Neural cell (in vitro differentiated cells): ENCODE measurements around the gene TULP4. TPM values are rescaled to one million over a fixed set of nuclear protein-coding genes. Genes with fewer than 3 reads are reported as not detected.

Source experiments
- H2AFZ ChIP-seq: fragments of 200-600, 300-800 bp; sonication (generic), shearing (Covaris generic); 2 replicates; pipeline ENCODE4 v1.6.0; 2014; ENCODE audit warnings: low read depth, mild to moderate bottlenecking, antibody characterized with exemption, low read length, moderate library complexity
- H3F3A ChIP-seq: fragments of 200-600 bp; shearing (Covaris generic); 2 replicates; pipeline ENCODE4 v1.6.1; 2016; ENCODE audit warnings: mild to moderate bottlenecking, moderate library complexity, mixed read lengths, antibody characterized with exemption, low read length; ENCODE audit not compliant: insufficient read depth, poor library complexity, severe bottlenecking
- H3K27ac ChIP-seq: fragments of 200-600, 300-800 bp; sonication (generic), shearing (Covaris generic); 2 replicates; pipeline ENCODE4 v1.5.1; 2014; ENCODE audit warnings: mild to moderate bottlenecking, low read length, moderate library complexity
- H3K27me3 ChIP-seq: fragments of 300-800, 200-600 bp; sonication (generic), shearing (Covaris generic); 2 replicates; pipeline ENCODE4 v1.6.0; 2014; ENCODE audit warnings: mild to moderate bottlenecking, low read depth, low read length, moderate library complexity; ENCODE audit not compliant: insufficient read depth
- H3K36me3 ChIP-seq: fragments of 300-800, 200-600 bp; sonication (generic), shearing (Covaris generic); 2 replicates; pipeline ENCODE4 v1.5.1; 2014; ENCODE audit warnings: mild to moderate bottlenecking, antibody characterized with exemption, low read length, moderate library complexity; ENCODE audit not compliant: insufficient read depth
- H3K4me2 ChIP-seq: fragments of 300-800, 200-600 bp; sonication (generic), shearing (Covaris generic); 2 replicates; pipeline ENCODE4 v1.6.0; 2014; ENCODE audit warnings: mild to moderate bottlenecking, low read length
- H3K4me3 ChIP-seq: fragments of 300-800, 200-600 bp; sonication (generic), shearing (Covaris generic); 2 replicates; pipeline ENCODE4 v1.5.1; 2014; ENCODE audit warnings: mild to moderate bottlenecking, low read length, moderate library complexity
- H3K79me2 ChIP-seq: fragments of 200-600 bp; shearing (Covaris generic); replicated peaks from 2 replicates; pipeline ENCODE4 v1.6.0; 2014; ENCODE audit warnings: mild to moderate bottlenecking, low read length, moderate library complexity; ENCODE audit not compliant: insufficient read depth
- H3K9ac ChIP-seq: fragments of 300-800, 200-600 bp; sonication (generic), shearing (Covaris generic); 2 replicates; pipeline ENCODE4 v1.6.1; 2016; ENCODE audit warnings: mild to moderate bottlenecking, low read length, mixed read lengths
- H3K9me2 ChIP-seq: fragments of 200-600 bp; shearing (Covaris generic); 2 replicates; pipeline ENCODE4 v1.6.1; 2016; ENCODE audit warnings: mild to moderate bottlenecking, low read length, mixed read lengths; ENCODE audit not compliant: insufficient read depth
- H3K9me3 ChIP-seq: fragments of 200-600, 300-800 bp; sonication (generic), shearing (Covaris generic); 2 replicates; pipeline ENCODE4 v1.6.1; 2016; ENCODE audit warnings: mild to moderate bottlenecking, mixed run types, low read length, moderate library complexity, mixed read lengths
- H4K20me1 ChIP-seq: fragments of 200-600 bp; shearing (Covaris generic); 2 replicates; pipeline ENCODE4 v1.6.1; 2016; ENCODE audit warnings: mild to moderate bottlenecking, mixed run types; ENCODE audit not compliant: insufficient read depth
- CTCF ChIP-seq: fragments of 450-650 bp; IDR thresholded peaks from 2 replicates; pipeline ENCODE4 v1.5.1; 2014; ENCODE audit warnings: antibody characterized with exemption, mild to moderate bottlenecking, moderate library complexity; ENCODE audit not compliant: poor library complexity, severe bottlenecking
- EZH2 ChIP-seq: fragments of 200-600, 300-800 bp; shearing (Covaris generic), sonication (generic); IDR thresholded peaks from 2 replicates; pipeline ENCODE4 v1.6.1; 2014; ENCODE audit warnings: antibody characterized with exemption, low read length, borderline replicate concordance, mild to moderate bottlenecking; ENCODE audit not compliant: insufficient read depth, poor library complexity, severe bottlenecking
- MXI1 ChIP-seq: fragments of 450-650 bp; conservative IDR thresholded peaks from 2 replicates; pipeline ENCODE4 v1.6.1; 2014; ENCODE audit warnings: antibody characterized with exemption, mild to moderate bottlenecking; ENCODE audit not compliant: poor library complexity, severe bottlenecking
- POLR2AphosphoS5 ChIP-seq: IDR thresholded peaks from 2 replicates; pipeline ENCODE4 v1.6.1; 2012
- RAD21 ChIP-seq: fragments of 450-650 bp; conservative IDR thresholded peaks from 2 replicates; pipeline ENCODE4 v1.6.1; 2014; ENCODE audit warnings: antibody characterized with exemption, mild to moderate bottlenecking, moderate library complexity
- REST ChIP-seq: IDR thresholded peaks from 2 replicates; pipeline ENCODE4 v1.6.1; 2012; ENCODE audit warnings: borderline replicate concordance
- SMC3 ChIP-seq: fragments of 450-650 bp; conservative IDR thresholded peaks from 2 replicates; pipeline ENCODE4 v1.6.1; 2014; ENCODE audit warnings: antibody characterized with exemption, mild to moderate bottlenecking, moderate library complexity; ENCODE audit not compliant: poor library complexity
- TAF1 ChIP-seq: IDR thresholded peaks from 2 replicates; pipeline ENCODE4 v1.6.1; 2012; ENCODE audit warnings: low read depth
- polyA minus RNA-seq: library from RNA; depleted of rRNA, polyadenylated mRNA; stranded (reverse); fragments of >200 nt; gene quantifications from 2 replicates; pipeline ENCODE4 v1.2.3, GENCODE V29; 2014
- polyA plus RNA-seq: library from polyadenylated mRNA; depleted of rRNA; stranded (reverse); fragments of >200 nt; gene quantifications from 2 replicates; pipeline ENCODE4 v1.2.3, GENCODE V29; 2014

Gene TULP4, protein sequence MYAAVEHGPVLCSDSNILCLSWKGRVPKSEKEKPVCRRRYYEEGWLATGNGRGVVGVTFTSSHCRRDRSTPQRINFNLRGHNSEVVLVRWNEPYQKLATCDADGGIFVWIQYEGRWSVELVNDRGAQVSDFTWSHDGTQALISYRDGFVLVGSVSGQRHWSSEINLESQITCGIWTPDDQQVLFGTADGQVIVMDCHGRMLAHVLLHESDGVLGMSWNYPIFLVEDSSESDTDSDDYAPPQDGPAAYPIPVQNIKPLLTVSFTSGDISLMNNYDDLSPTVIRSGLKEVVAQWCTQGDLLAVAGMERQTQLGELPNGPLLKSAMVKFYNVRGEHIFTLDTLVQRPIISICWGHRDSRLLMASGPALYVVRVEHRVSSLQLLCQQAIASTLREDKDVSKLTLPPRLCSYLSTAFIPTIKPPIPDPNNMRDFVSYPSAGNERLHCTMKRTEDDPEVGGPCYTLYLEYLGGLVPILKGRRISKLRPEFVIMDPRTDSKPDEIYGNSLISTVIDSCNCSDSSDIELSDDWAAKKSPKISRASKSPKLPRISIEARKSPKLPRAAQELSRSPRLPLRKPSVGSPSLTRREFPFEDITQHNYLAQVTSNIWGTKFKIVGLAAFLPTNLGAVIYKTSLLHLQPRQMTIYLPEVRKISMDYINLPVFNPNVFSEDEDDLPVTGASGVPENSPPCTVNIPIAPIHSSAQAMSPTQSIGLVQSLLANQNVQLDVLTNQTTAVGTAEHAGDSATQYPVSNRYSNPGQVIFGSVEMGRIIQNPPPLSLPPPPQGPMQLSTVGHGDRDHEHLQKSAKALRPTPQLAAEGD (N-terminal part only)
- 30.6 and 34.4 TPM in 2 replicates for polyA plus RNA-seq
- polyA minus RNA-seq, result 869 and 909 TPM in 2 replicates

- H3K4me2 ChIP-seq, result no peak within 1 kb of the TSS
- no peak within 1 kb of the TSS for H3K4me3 ChIP-seq
- H3K79me2 ChIP-seq, result peaks cover 10% of the 10 kb centered on the region
- no peak for TF ChIP-seq SMC3
- no peak for TF ChIP-seq TAF1
- TF ChIP-seq MXI1, result no peak
- no peak for TF ChIP-seq EZH2
- no peak for TF ChIP-seq POLR2AphosphoS5
- TF ChIP-seq REST, result no peak
- H3K27ac ChIP-seq, result no peak within 1 kb of the TSS
- peaks cover 3% of the 10 kb centered on the region for H4K20me1 ChIP-seq
- H3K9ac ChIP-seq, result no peak within 1 kb of the TSS
- H3K9me3 ChIP-seq, result peaks cover 7% of the 10 kb centered on the region
- H3K36me3 ChIP-seq, result peaks cover 30% of the 10 kb centered on the region
- H3K9me2 ChIP-seq, result no peaks in the 10 kb centered on the region
- no peaks in the 10 kb centered on the region for H3F3A ChIP-seq
- H2AFZ ChIP-seq, result no peak within 1 kb of the TSS
- H3K27me3 ChIP-seq, result no peaks in the 10 kb centered on the region
Measured at GRCh38 chr6:158312165-158312564, at the start of gene TULP4. TULP4 (plus strand) TSS chr6:158312465; CDS start chr6:158314017, 1,552 bp downstream.

- TF ChIP-seq SMC3 (no peak), RAD21 (no peak), TAF1 (no peak), CTCF (no peak), EZH2 (no peak)
- Histone ChIP-seq H3K27ac (no peak overlapping the region), H3K4me2 (no peak overlapping the region), H3K27me3 (no peaks in the 10 kb centered on the region), H3K9ac (no peak overlapping the region), H3K79me2 (peaks cover 28% of the 10 kb centered on the region), H3K4me3 (no peak overlapping the region), H3K9me2 (no peaks in the 10 kb centered on the region), H3K9me3 (no peaks in the 10 kb centered on the region), H4K20me1 (no peaks in the 10 kb centered on the region), H2AFZ (no peak overlapping the region), H3K36me3 (no peaks in the 10 kb centered on the region), H3F3A (no peaks in the 10 kb centered on the region)
Measured at GRCh38 chr6:158262755-158263154, 49.5 kb upstream of the TULP4 start.
